K562 (cell line): ENCODE results near the gene TMEM242. TPM values are rescaled to one million over a fixed set of nuclear protein-coding genes. Genes with fewer than 3 reads are reported as not detected.

Experiments used
- ATAC-seq: fragments of 200-7000 bp; cut with Tn5 transposase; 3 replicates; pipeline ENCODE4 v1.9.1; 2020; ENCODE audit warnings: moderate library complexity
- BruUV-seq: library from RNA; stranded (reverse); fragments of 400-500 nt; replicated peaks from 2 replicates; lab custom pipeline; 2021; lab: Mats Ljungman, UMichigan
- CTCF ChIA-PET: fragments of 300-600 bp; formaldehyde crosslinking; extraction: SDS; loops from one replicate; lab custom pipeline; 2021; ENCODE audit warnings: low intra/inter-chr PET ratio; lab: Yijun Ruan, JAX
- POLR2A ChIA-PET: fragments of 300-600, 350-650 bp; sonication (Branson Sonifier 250); formaldehyde crosslinking; extraction: SDS; loops from one replicate; lab custom pipeline; 2021; ENCODE audit warnings: antibody characterized with exemption, inconsistent platforms; lab: Yijun Ruan, JAX
- DNase-seq, 4 experiments: peaks; one replicate each; pipeline versions ENCODE4 v3.0.0 to v3.0.0-alpha.2; 2011 to 2018; ENCODE audit warnings: low spot score in 3 of 4, mixed read lengths in 3 of 4; ENCODE audit errors: extremely low read depth in 1 of 4
- FAIRE-seq: peaks from 2 replicates; lab custom pipeline; 2011; peaks lifted over from hg19 to GRCh38; lab: Jason Lieb, UNC
- H2AFZ ChIP-seq: 2 replicates; pipeline ENCODE4 v1.6.0; 2011; ENCODE audit warnings: low read depth, low read length, control low read depth, inconsistent platforms
- H3K27ac ChIP-seq: fragments of 200-600 bp; 3 replicates; pipeline ENCODE4 v1.8.0; 2011; ENCODE audit warnings: low read depth, mild to moderate bottlenecking, control low read depth, inconsistent platforms, low read length, moderate library complexity, mixed read lengths; ENCODE audit errors: extremely low read depth
- H3K27me3 ChIP-seq, 2 experiments: fragments of 300-600 bp in 1 of 2; 2 replicates in 1 of 2; 3 replicates in 1 of 2; pipeline versions ENCODE4 v1.6.0 to v1.8.0; 2011; ENCODE audit warnings: inconsistent platforms in 2 of 2, low read length in 2 of 2, mild to moderate bottlenecking in 1 of 2, mixed read lengths in 1 of 2, moderate library complexity in 1 of 2; ENCODE audit not compliant: control insufficient read depth in 2 of 2, insufficient read depth in 2 of 2
- H3K36me3 ChIP-seq: fragments of 300-600 bp; 3 replicates; pipeline ENCODE4 v1.8.0; 2011; ENCODE audit warnings: mild to moderate bottlenecking, low read length, inconsistent platforms; ENCODE audit not compliant: control insufficient read depth, insufficient read depth
- H3K4me1 ChIP-seq, 2 experiments: fragments of 200-600 bp in 1 of 2; replicated peaks in 1 of 2; 2 replicates in 1 of 2; 3 replicates in 1 of 2; pipeline versions ENCODE4 v1.5.1 to v1.8.0; 2011; ENCODE audit warnings: inconsistent platforms in 2 of 2, low read length in 2 of 2, mild to moderate bottlenecking in 1 of 2, mixed read lengths in 1 of 2, moderate library complexity in 1 of 2; ENCODE audit not compliant: control insufficient read depth in 2 of 2, insufficient read depth in 2 of 2
- H3K4me2 ChIP-seq: 2 replicates; pipeline ENCODE4 v1.6.1; 2011; ENCODE audit warnings: low read length, control low read depth, inconsistent platforms, mixed read lengths; ENCODE audit not compliant: insufficient read depth
- H3K4me3 ChIP-seq: fragments of 200-600 bp; sonication (generic), shearing (Covaris generic); 2 replicates; pipeline ENCODE4 v1.5.1; 2016; ENCODE audit warnings: control low read depth, inconsistent platforms
- H3K79me2 ChIP-seq: fragments of 200-600 bp; 3 replicates; pipeline ENCODE4 v1.8.0; 2011; ENCODE audit warnings: low read length, inconsistent platforms; ENCODE audit not compliant: control insufficient read depth, insufficient read depth
- H3K9ac ChIP-seq, 2 experiments: 2 replicates each; pipeline versions ENCODE4 v1.6.0 to v1.6.1; 2011; ENCODE audit warnings: low read depth in 2 of 2, low read length in 2 of 2, control low read depth in 1 of 2, inconsistent platforms in 1 of 2, mild to moderate bottlenecking in 1 of 2, mixed read lengths in 1 of 2; ENCODE audit not compliant: insufficient read depth in 1 of 2
- H3K9me1 ChIP-seq: one replicate; pipeline ENCODE4 v1.6.0; 2011; ENCODE audit warnings: inconsistent platforms, mild to moderate bottlenecking, low read length, moderate library complexity; ENCODE audit not compliant: control insufficient read depth, insufficient read depth
- H3K9me3 ChIP-seq: replicated peaks from 2 replicates; pipeline ENCODE4 v1.5.1; 2011; ENCODE audit warnings: low read depth, low read length, inconsistent platforms; ENCODE audit not compliant: control insufficient read depth, insufficient read depth
- H4K20me1 ChIP-seq: replicated peaks from 2 replicates; pipeline ENCODE4 v1.6.1; 2011; ENCODE audit warnings: low read length, inconsistent platforms, mixed read lengths; ENCODE audit not compliant: control insufficient read depth, insufficient read depth
- DIDO1 ChIP-seq: fragments of 450-650 bp; IDR thresholded peaks from 2 replicates; pipeline ENCODE4 v1.6.1; 2016; ENCODE audit warnings: low read depth, missing biosample characterization, missing genetic modification characterization
- GTF2E2 ChIP-seq: fragments of 200-800 bp; sonication (Bioruptor generic); IDR thresholded peaks from 2 replicates; pipeline ENCODE4 v1.6.1; 2016; ENCODE audit warnings: missing genetic modification characterization, missing compliant biosample characterization
- NFE2 ChIP-seq: IDR thresholded peaks from 2 replicates; pipeline ENCODE4 v1.6.1; 2014; ENCODE audit warnings: antibody characterized with exemption, low read depth
- NR3C1 ChIP-seq: sonication (generic); formaldehyde crosslinking; IDR thresholded peaks from 2 replicates; pipeline ENCODE4 v1.8.1; 2022; ENCODE audit warnings: missing genetic modification reagents
- SRSF3 ChIP-seq: fragments of 200-400 bp; formaldehyde crosslinking; IDR thresholded peaks from 2 replicates; pipeline ENCODE4 v1.6.1; 2016; ENCODE audit warnings: mild to moderate bottlenecking, low read length, moderate library complexity; ENCODE audit not compliant: insufficient read depth
- TEAD1 ChIP-seq, 2 experiments: fragments of 450-650 bp in 1 of 2; sonication (generic) in 1 of 2; formaldehyde crosslinking; IDR thresholded peaks; 2 replicates each; pipeline versions ENCODE4 v1.4.0 to v1.8.0; 2020 to 2022; ENCODE audit warnings: mild to moderate bottlenecking in 2 of 2, missing genetic modification reagents in 1 of 2
- ZEB2 ChIP-seq: fragments of 450-650 bp; IDR thresholded peaks from 2 replicates; pipeline ENCODE4 v1.6.1; 2016
- ZNF165 ChIP-seq: fragments of 250-450 bp; sonication (Bioruptor Pico); IDR thresholded peaks from 2 replicates; pipeline ENCODE4 v1.4.0; 2020; ENCODE audit warnings: borderline replicate concordance
- WGBS: fragments of 100-300 bp; shearing (Covaris generic); methylation state at CpG from one replicate; pipeline ENCODE4 v1.1.6; 2016; ENCODE audit warnings: low coverage, mixed read lengths; ENCODE audit not compliant: insufficient coverage; ENCODE audit errors: missing lambda C conversion rate; 5-methylcytosine and 5-hydroxymethylcytosine counted together
- in situ Hi-C: fragments of 300-500 bp; cut with MboI; formaldehyde crosslinking; loops from 4 replicates; pipeline ENCODE4 v1.15.0; 2018; ENCODE audit warnings: inconsistent platforms, mixed read lengths
- intact Hi-C: fragments of 100-400 bp; cut with micrococcal nuclease; formaldehyde crosslinking; loops from 2 replicates; pipeline ENCODE4 v1.14.2; 2022
- polyA plus RNA-seq, 8 experiments: library from polyadenylated mRNA; depleted of rRNA in 4 of 8; stranded (reverse) in 5 of 8; unstranded in 3 of 8; fragments of >200 nt; fragmentation: Nextera tagmentation in 2 of 8; fragmentation: Illumina TruSeq in 1 of 8; extraction: Ambion mirVana in 2 of 8; extraction: Trizol in 1 of 8; gene quantifications; 2 replicates each; pipeline versions ENCODE4 v1.2.1 to v1.2.3, GENCODE V29; 2011 to 2014; ENCODE audit warnings: inconsistent platforms in 1 of 8, missing spikeins in 1 of 8
- total RNA-seq, 7 experiments: library from RNA; depleted of rRNA in 6 of 7; stranded (reverse); fragments of >200 nt in 6 of 7; fragmentation: Illumina TruSeq in 2 of 7; extraction: Trizol in 2 of 7; gene quantifications; 2 replicates each; pipeline versions ENCODE4 v1.2.1 to v1.2.3, GENCODE V29; 2011 to 2021; ENCODE audit warnings: low replicate concordance in 1 of 7

The TMEM242 gene
- total and polyA plus RNA-seq, 9 of the 15 experiments (the other 6 are each of a cell fraction or from before 2014, with no cell fraction given): 9.5 to 35.3 (median 16.5) TPM

DNA sequence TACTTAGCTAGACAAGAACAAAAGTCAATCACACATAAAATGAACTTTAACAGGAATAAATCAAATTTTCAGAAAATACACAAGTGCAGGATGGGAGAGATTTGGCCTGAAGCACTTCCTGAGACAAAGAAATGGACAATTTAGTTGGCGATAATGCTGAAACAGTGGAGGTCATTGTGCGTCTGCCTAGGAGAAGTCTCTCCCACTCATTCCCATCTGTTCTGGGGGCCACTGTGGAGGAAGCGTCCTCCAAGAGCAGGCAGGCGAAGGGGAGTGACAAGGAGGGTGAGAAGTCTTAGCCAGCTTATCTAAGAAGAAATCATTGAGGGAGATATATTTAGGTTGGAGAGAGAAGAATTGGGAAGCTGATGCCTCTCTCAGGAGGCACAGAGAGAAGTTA, 10.2 kb upstream of the TMEM242 start:
- Histone ChIP-seq H3K4me3 (no peak overlapping the region), H3K27me3 (no peaks in the 10 kb centered on the region), H3K79me2 (no peaks in the 10 kb centered on the region), H3K9me3 (no peaks in the 10 kb centered on the region), H3K9me1 (no peaks in the 10 kb centered on the region), H3K9ac (no peak overlapping the region), H4K20me1 (no peaks in the 10 kb centered on the region), H2AFZ (no peak overlapping the region; the same call in 1 of the 2 replicates), H3K36me3 (no peaks in the 10 kb centered on the region), H3K4me1 (peaks cover 0 to 3% of the 10 kb centered on the region in 2 experiments; a peak in 3 of 5 replicates), H3K27ac (no peak overlapping the region), H3K4me2 (no peak overlapping the region)
- POLR2A ChIA-PET: interaction anchor here (0.8 to 5.7 kb wide), 2 partner anchors 9 to 302 kb away, joined by 3 to 68 read pairs; partner anchors contain the start of gene TMEM242
- CTCF ChIA-PET: no interaction called here
- no peak for TF ChIP-seq NFE2
- TF ChIP-seq NR3C1 (CRISPR knock-in tag): no peak
- no peak for TF ChIP-seq DIDO1 (tag)
- no peak for TF ChIP-seq SRSF3
- TF ChIP-seq TEAD1 (CRISPR knock-in tag; IDR thresholded peaks at IDR 0.05): no peak
- no peak for TF ChIP-seq ZNF165
- ATAC-seq (no peak), FAIRE-seq (no peak), DNase-seq (no peak)
- 51% methylated on average over 4 of the region's 4 CpGs for WGBS
- in situ Hi-C loops: no loop called here
- BruUV-seq: no TSS peak
- intact Hi-C loops: no loop called here

DNA sequence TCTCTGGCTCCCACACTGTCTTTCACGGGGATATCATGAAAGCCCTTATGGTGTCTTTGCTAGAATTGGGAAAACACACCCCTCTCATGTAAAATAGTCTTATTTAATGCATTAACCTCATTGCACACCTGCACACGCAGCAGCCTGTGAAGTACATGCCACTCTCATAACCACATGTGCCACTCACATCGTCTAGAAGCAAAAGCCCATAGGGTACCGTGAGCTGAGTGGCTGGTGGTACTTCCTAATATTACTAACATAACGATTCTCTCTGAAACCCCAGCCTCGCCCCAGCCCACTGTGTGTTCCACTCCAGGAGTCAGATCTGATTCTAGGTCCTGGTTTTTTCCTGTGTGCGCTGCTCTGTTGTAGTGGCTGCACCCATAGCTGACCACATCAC, 9.5 kb upstream of the TMEM242 start:
- H3K9me1 ChIP-seq: no peaks in the 10 kb centered on the region
- H3K9ac ChIP-seq: no peak overlapping the region
- peaks cover 0 to 9% of the 10 kb centered on the region in 2 experiments; a peak in 3 of 5 replicates for H3K4me1 ChIP-seq
- ChIA-PET POLR2A (interaction anchor here (0.8 to 5.7 kb wide), 3 partner anchors 8 to 302 kb away, joined by 3 to 68 read pairs (median 3); partner anchors contain the start of gene TMEM242), CTCF (no interaction called here)
- intact Hi-C loops (no loop called here), in situ Hi-C loops (no loop called here)
- no TSS peak for BruUV-seq
- ATAC-seq: no peak
- no peak overlapping the region for H2AFZ ChIP-seq
- H3K79me2 ChIP-seq: no peaks in the 10 kb centered on the region
- WGBS: 28% methylated on average over 7 of the region's 7 CpGs
- no peak for FAIRE-seq
- no peaks in the 10 kb centered on the region for H3K27me3 ChIP-seq
- no peaks in the 10 kb centered on the region for H4K20me1 ChIP-seq
- H3K27ac ChIP-seq: no peak overlapping the region
- H3K9me3 ChIP-seq: no peaks in the 10 kb centered on the region
- no peaks in the 10 kb centered on the region for H3K36me3 ChIP-seq
- no peak overlapping the region for H3K4me2 ChIP-seq
- no peak for DNase-seq
- no peak overlapping the region for H3K4me3 ChIP-seq
- TF ChIP-seq GTF2E2 (tag) (no peak), ZEB2 (no peak)
